Measurements from ENCODE around the gene PTPRCAP. TPM values are rescaled to one million over a fixed set of nuclear protein-coding genes. Genes with fewer than 3 reads are reported as not detected.
A peak's percentile ranks its signal among the peaks of the same experiment; 100 is the strongest.

The PTPRCAP gene
- total RNA-seq, 4 donors from 2014 or later = 13.2 to 78.9 (median 53.9) TPM

DNA sequence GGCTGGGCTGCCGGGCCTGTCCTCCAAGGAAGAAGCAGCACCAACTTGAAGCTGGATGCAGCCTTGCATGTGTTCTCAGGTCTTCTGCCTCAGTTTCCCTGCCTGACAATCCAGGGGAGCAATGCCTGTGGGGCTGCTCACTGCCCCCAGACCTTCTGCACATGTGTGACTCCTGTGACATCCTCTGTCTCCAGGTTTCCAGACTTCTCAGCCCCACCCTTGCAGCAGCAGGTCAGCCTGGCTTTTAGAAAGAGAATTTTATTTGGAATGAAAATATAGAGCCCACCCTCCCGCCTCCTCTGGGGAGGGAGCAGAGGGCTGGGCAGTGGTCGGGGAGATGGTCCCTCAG lies 301 bp upstream of the PTPRCAP start:
- intact Hi-C loops (cut with DNase I; ENCODE audit: low total_unique reads) = no loop called here

DNA sequence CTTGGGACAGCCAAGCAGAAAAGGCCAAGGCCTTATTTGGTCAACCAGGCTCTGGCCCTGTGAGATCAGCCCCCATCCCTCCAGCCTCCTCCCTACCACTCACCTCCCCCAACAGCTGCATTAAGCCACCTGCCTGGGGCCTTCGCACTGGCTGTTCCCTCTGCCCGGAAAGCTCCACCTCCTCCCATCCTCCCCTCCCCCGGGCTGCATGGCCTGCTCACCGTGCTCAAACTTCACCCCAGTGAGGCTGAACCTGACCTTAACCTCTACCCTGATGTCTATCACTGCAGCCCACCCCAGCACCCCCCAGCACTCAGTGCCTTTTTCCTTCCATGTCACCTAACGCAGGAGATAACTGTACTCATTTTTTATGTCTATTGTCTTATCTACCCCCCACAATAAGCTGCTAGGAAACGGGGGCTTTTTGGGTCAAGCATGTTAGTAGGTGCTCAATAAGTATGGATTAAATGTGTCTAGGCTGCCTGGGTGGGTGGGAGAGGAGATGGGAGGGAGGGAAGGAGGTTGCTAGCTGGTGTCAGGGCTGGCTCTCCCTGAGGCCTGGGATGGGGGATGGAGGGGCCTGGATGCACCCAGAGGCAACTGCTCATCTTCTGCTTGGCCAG lies 912 bp downstream of the PTPRCAP start:
- intact Hi-C loops (cut with DNase I; ENCODE audit: low total_unique reads) = no loop called here
- no peaks in the 10 kb centered on the region for H3K9me3 ChIP-seq
- H3K27ac ChIP-seq = peak overlapping the region; percentile 72 to 83 (median 74)
- peaks cover 0 to 27% (median 12%) of the 10 kb centered on the region in 4 donors for H3K4me1 ChIP-seq
- in situ Hi-C loops (cut with MboI; ENCODE audit: low pct_ligation_motif_present in 1 of 4, low pct_unique_long_range_greater_than_20kb in 1 of 4, low sequenced_read_pairs in 3 of 4) = no loop called here
- no peak for TF ChIP-seq EP300 (IDR thresholded peaks at IDR 0.05; ENCODE audit: low read depth)
- TF ChIP-seq, protein P1, sequence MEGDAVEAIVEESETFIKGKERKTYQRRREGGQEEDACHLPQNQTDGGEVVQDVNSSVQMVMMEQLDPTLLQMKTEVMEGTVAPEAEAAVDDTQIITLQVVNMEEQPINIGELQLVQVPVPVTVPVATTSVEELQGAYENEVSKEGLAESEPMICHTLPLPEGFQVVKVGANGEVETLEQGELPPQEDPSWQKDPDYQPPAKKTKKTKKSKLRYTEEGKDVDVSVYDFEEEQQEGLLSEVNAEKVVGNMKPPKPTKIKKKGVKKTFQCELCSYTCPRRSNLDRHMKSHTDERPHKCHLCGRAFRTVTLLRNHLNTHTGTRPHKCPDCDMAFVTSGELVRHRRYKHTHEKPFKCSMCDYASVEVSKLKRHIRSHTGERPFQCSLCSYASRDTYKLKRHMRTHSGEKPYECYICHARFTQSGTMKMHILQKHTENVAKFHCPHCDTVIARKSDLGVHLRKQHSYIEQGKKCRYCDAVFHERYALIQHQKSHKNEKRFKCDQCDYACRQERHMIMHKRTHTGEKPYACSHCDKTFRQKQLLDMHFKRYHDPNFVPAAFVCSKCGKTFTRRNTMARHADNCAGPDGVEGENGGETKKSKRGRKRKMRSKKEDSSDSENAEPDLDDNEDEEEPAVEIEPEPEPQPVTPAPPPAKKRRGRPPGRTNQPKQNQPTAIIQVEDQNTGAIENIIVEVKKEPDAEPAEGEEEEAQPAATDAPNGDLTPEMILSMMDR (IDR thresholded peaks at IDR 0.05) = no peak
- TF ChIP-seq POLR2A (IDR thresholded peaks at IDR 0.05) = no peak
- TF ChIP-seq POLR2AphosphoS5 (IDR thresholded peaks at IDR 0.05) = no peak
- peak; percentile 78 for DNase-seq
- peak overlapping the region in 2 of 4 donors; percentile 15 to 41 for H3K4me3 ChIP-seq
- 44 to 45% methylated on average over 6 of the region's 6 CpGs for WGBS, 2 donors (ENCODE audit: low coverage in 1 of 2)
- no peaks in the 10 kb centered on the region for H3K27me3 ChIP-seq
- peaks cover 0 to 20% (median 5%) of the 10 kb centered on the region in 4 donors for H3K36me3 ChIP-seq

More for the DNA sequence above, 301 bp upstream of the PTPRCAP start:
- H3K4me1 ChIP-seq = peaks cover 6 to 39% (median 20%) of the 10 kb centered on the region in 4 donors
- 69% methylated on average over 3 of the region's 3 CpGs; no CpG with 5 or more reads in 1 of the 2 donors for WGBS, 2 donors (ENCODE audit: low coverage in 1 of 2)
- H3K27ac ChIP-seq = peak overlapping the region; percentile 72 to 83 (median 74)
- no peaks in the 10 kb centered on the region for H3K27me3 ChIP-seq
- H3K9me3 ChIP-seq = no peaks in the 10 kb centered on the region
- in situ Hi-C loops (cut with MboI; ENCODE audit: low pct_ligation_motif_present in 1 of 4, low pct_unique_long_range_greater_than_20kb in 1 of 4, low sequenced_read_pairs in 3 of 4) = no loop called here
- no peak for TF ChIP-seq POLR2A (IDR thresholded peaks at IDR 0.05)
- no peak for TF ChIP-seq EP300 (IDR thresholded peaks at IDR 0.05; ENCODE audit: low read depth)
- TF ChIP-seq, protein P1 (IDR thresholded peaks at IDR 0.05) = no peak
- no peak for TF ChIP-seq POLR2AphosphoS5 (IDR thresholded peaks at IDR 0.05)
- peaks cover 0 to 10% (median 0%) of the 10 kb centered on the region in 4 donors for H3K36me3 ChIP-seq
- peak overlapping the region in 3 of 4 donors; percentile 2 to 41 (median 15) for H3K4me3 ChIP-seq
- no peak for DNase-seq

DNA sequence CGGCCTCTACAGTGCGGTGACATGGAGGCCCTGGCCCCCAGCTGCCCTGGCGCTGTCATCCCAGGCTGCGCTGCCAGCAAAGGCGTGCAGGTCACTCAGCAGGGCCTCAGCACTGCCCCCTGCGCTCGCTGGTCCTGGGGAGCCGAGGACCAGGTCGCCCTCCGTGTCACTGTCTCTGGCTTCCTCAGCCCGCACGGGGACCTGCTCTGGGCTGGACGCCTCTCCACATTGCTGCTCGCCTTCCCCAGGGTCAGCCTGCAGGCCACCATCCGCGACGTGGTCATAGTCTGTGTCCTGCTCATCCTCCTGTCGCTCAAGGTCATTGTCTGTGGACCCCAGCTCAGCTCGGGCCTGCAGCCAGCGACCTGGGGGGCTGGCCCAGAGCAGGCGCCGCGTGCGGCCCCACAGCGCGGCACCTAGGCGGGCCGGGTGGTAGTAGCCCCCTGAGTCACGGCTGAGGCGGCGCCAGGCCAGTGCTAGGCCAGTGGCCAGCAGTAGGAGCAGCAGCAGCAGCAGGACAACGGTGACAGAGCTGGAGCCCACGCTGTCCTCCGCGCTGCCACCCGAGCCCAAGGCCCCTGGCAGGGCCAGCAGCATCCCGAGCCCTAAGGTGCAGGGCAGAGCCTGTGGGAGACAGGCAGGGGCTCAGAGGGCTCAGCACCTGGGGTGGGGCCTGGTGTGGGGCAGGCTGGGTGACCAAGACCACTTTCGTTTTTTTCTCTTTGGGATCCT lies 1.6 kb downstream of the PTPRCAP start:
- H3K4me1 ChIP-seq = peaks cover 0 to 24% (median 10%) of the 10 kb centered on the region in 4 donors
- no peaks in the 10 kb centered on the region for H3K27me3 ChIP-seq
- WGBS, 2 donors (ENCODE audit: low coverage in 1 of 2) = 76% methylated on average over 33 of the region's 38 CpGs; no CpG with 5 or more reads in 1 of the 2 donors
- peaks cover 0 to 20% (median 7%) of the 10 kb centered on the region in 4 donors for H3K36me3 ChIP-seq
- no peak for DNase-seq
- TF ChIP-seq POLR2AphosphoS5 (IDR thresholded peaks at IDR 0.05) (peak in 1 of 3 donors; percentile 4), POLR2A (IDR thresholded peaks at IDR 0.05) (peak; percentile 13), EP300 (IDR thresholded peaks at IDR 0.05; ENCODE audit: low read depth) (no peak)
- TF ChIP-seq, protein P1 (IDR thresholded peaks at IDR 0.05) = no peak
- peak overlapping the region in 1 of 4 donors; percentile 41 for H3K4me3 ChIP-seq
- peak overlapping the region; percentile 72 to 83 (median 74) for H3K27ac ChIP-seq
- intact Hi-C loops (cut with DNase I; ENCODE audit: low total_unique reads) = no loop called here
- in situ Hi-C loops (cut with MboI; ENCODE audit: low pct_ligation_motif_present in 1 of 4, low pct_unique_long_range_greater_than_20kb in 1 of 4, low sequenced_read_pairs in 3 of 4) = no loop called here
- H3K9me3 ChIP-seq = no peaks in the 10 kb centered on the region

DNA sequence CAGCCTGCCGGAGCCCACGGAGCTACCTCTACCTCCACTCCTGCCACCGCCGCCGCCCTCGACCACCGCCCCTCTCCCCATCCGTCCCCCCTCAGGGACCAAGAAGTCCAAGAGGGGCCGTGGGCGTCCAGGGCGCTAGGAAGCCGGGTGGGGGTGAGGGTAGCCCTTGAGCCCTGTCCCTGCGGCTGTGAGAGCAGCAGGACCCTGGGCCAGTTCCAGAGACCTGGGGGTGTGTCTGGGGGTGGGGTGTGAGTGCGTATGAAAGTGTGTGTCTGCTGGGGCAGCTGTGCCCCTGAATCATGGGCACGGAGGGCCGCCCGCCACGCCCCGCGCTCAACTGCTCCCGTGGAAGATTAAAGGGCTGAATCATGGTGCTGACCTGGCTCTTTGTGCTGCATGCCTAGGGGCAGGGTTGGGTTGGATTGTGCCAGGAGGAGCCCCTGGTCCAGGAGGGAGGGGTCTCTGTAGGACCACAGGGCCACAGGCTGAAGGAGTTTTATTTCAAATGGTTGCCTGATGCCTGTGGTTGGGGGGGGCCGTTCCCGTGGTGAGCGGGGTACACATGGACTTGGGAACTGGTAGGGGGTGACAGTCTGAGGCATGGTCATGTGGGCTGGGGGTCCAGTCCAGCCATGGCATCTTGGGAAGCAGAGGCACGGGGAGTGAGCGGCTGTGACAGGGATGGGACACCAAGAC lies 2.3 kb downstream of the PTPRCAP start:
- H3K27ac ChIP-seq = peak overlapping the region in 2 of 4 donors; percentile 72 to 83

More for the DNA sequence above, 2.3 kb downstream of the PTPRCAP start:
- peak overlapping the region in 1 of 4 donors; percentile 41 for H3K4me3 ChIP-seq
- in situ Hi-C loops (cut with MboI; ENCODE audit: low pct_ligation_motif_present in 1 of 4, low pct_unique_long_range_greater_than_20kb in 1 of 4, low sequenced_read_pairs in 3 of 4) (no loop called here), intact Hi-C loops (cut with DNase I; ENCODE audit: low total_unique reads) (no loop called here)
- no peak for TF ChIP-seq EP300 (IDR thresholded peaks at IDR 0.05; ENCODE audit: low read depth)
- no peak for TF ChIP-seq POLR2A (IDR thresholded peaks at IDR 0.05)
- TF ChIP-seq POLR2AphosphoS5 (IDR thresholded peaks at IDR 0.05) = no peak
- TF ChIP-seq, protein P1 (IDR thresholded peaks at IDR 0.05) = no peak
- peaks cover 0 to 20% (median 7%) of the 10 kb centered on the region in 4 donors for H3K36me3 ChIP-seq
- WGBS, 2 donors (ENCODE audit: low coverage in 1 of 2) = 70% methylated on average over 26 of the region's 26 CpGs; no CpG with 5 or more reads in 1 of the 2 donors
- peaks cover 0 to 19% (median 8%) of the 10 kb centered on the region in 4 donors for H3K4me1 ChIP-seq
- no peak for DNase-seq
- H3K9me3 ChIP-seq = no peaks in the 10 kb centered on the region
- no peaks in the 10 kb centered on the region for H3K27me3 ChIP-seq

Measured in transverse colon (tissue), 4 donors.